Mesenchymal stem cell (in vitro differentiated cells and primary cell): ENCODE results near the gene WWOX.

Source experiments
- DNase-seq: peaks from one replicate; pipeline ENCODE4 v3.0.0-alpha.2; 2013
- H2AFZ ChIP-seq: one replicate; pipeline ENCODE4 v1.6.1; 2013; ENCODE audit warnings: low read depth, mild to moderate bottlenecking, control low read depth, inconsistent platforms, low read length, moderate library complexity
- H2AK5ac ChIP-seq: 2 replicates; pipeline ENCODE4 v1.6.1; 2013; ENCODE audit warnings: low read length, moderate library complexity, mild to moderate bottlenecking, inconsistent platforms; ENCODE audit not compliant: severe bottlenecking
- H2BK120ac ChIP-seq: one replicate; pipeline ENCODE4 v1.6.1; 2013; ENCODE audit warnings: low read depth, mild to moderate bottlenecking, inconsistent platforms, low read length, moderate library complexity
- H2BK12ac ChIP-seq, 2 experiments: one replicate each; pipeline ENCODE4 v1.6.1; 2013; ENCODE audit warnings: inconsistent platforms in 2 of 2, low read length in 2 of 2, mild to moderate bottlenecking in 2 of 2, moderate library complexity in 2 of 2, control low read depth in 1 of 2
- H2BK15ac ChIP-seq: one replicate; pipeline ENCODE4 v1.6.1; 2013; ENCODE audit warnings: mild to moderate bottlenecking, low read depth, inconsistent platforms; ENCODE audit not compliant: poor library complexity, severe bottlenecking
- H2BK5ac ChIP-seq: 2 replicates; pipeline ENCODE4 v1.6.1; 2013; ENCODE audit warnings: low read depth, mild to moderate bottlenecking, low read length, control low read depth, inconsistent platforms; ENCODE audit not compliant: poor library complexity, severe bottlenecking
- H3K14ac ChIP-seq, 2 experiments: one replicate each; pipeline ENCODE4 v1.6.1; 2013; ENCODE audit warnings: inconsistent platforms in 2 of 2, low read length in 2 of 2, control low read depth in 1 of 2, mild to moderate bottlenecking in 1 of 2, moderate library complexity in 1 of 2
- H3K18ac ChIP-seq, 2 experiments: one replicate each; pipeline ENCODE4 v1.6.1; 2013; ENCODE audit warnings: inconsistent platforms in 2 of 2, low read length in 2 of 2, control low read depth in 1 of 2, low read depth in 1 of 2, mild to moderate bottlenecking in 1 of 2
- H3K23ac ChIP-seq, 2 experiments: one replicate each; pipeline ENCODE4 v1.6.1; 2013; ENCODE audit warnings: inconsistent platforms in 2 of 2, low read length in 2 of 2, mild to moderate bottlenecking in 2 of 2, moderate library complexity in 2 of 2, control low read depth in 1 of 2
- H3K27ac ChIP-seq: 2 replicates; pipeline ENCODE4 v1.5.1; 2013; ENCODE audit warnings: mild to moderate bottlenecking, moderate library complexity, low read length, control low read depth, inconsistent platforms; ENCODE audit not compliant: poor library complexity, severe bottlenecking
- H3K27me3 ChIP-seq, 2 experiments: 2 replicates each; pipeline versions ENCODE4 v1.6.1 to v1.7.0; 2013; ENCODE audit warnings: low read length in 2 of 2, mild to moderate bottlenecking in 2 of 2, moderate library complexity in 2 of 2, control low read depth in 1 of 2, inconsistent platforms in 1 of 2; ENCODE audit not compliant: control insufficient read depth in 1 of 2, insufficient read depth in 1 of 2
- H3K36me3 ChIP-seq, 2 experiments: 2 replicates each; pipeline versions ENCODE4 v1.6.1 to v1.7.0; 2013; ENCODE audit warnings: low read length in 2 of 2, control low read depth in 1 of 2, inconsistent platforms in 1 of 2, low read depth in 1 of 2, mild to moderate bottlenecking in 1 of 2; ENCODE audit not compliant: insufficient read depth in 2 of 2, control insufficient read depth in 1 of 2
- H3K4ac ChIP-seq, 2 experiments: one replicate each; pipeline ENCODE4 v1.6.1; 2013; ENCODE audit warnings: inconsistent platforms in 2 of 2, low read length in 2 of 2, mild to moderate bottlenecking in 2 of 2, moderate library complexity in 2 of 2, control low read depth in 1 of 2, low read depth in 1 of 2
- H3K4me1 ChIP-seq: 2 replicates; pipeline ENCODE4 v1.6.1; 2013; ENCODE audit warnings: low read depth, low read length, control low read depth; ENCODE audit not compliant: control insufficient read depth, insufficient read depth
- H3K4me2 ChIP-seq: 2 replicates; pipeline ENCODE4 v1.6.1; 2013; ENCODE audit warnings: low read length, mild to moderate bottlenecking, inconsistent platforms; ENCODE audit not compliant: poor library complexity, severe bottlenecking
- H3K4me3 ChIP-seq, 2 experiments: 2 replicates each; pipeline versions ENCODE4 v1.5.1 to v1.7.0; 2013; ENCODE audit warnings: low read length in 2 of 2, mild to moderate bottlenecking in 2 of 2, control low read depth in 1 of 2, low read depth in 1 of 2; ENCODE audit not compliant: insufficient read depth in 1 of 2
- H3K79me1 ChIP-seq: replicated peaks from 2 replicates; pipeline ENCODE4 v1.6.1; 2013; ENCODE audit warnings: mild to moderate bottlenecking, control low read depth, low read length, inconsistent platforms; ENCODE audit not compliant: poor library complexity, severe bottlenecking
- H3K9ac ChIP-seq: 2 replicates; pipeline ENCODE4 v1.7.0; 2013; ENCODE audit warnings: mild to moderate bottlenecking, low read length, moderate library complexity
- H3K9me3 ChIP-seq: 2 replicates; pipeline ENCODE4 v1.7.0; 2013; ENCODE audit warnings: mild to moderate bottlenecking, low read length; ENCODE audit not compliant: control insufficient read depth
- H4K8ac ChIP-seq: one replicate; pipeline ENCODE4 v1.6.1; 2013; ENCODE audit warnings: inconsistent platforms, mild to moderate bottlenecking, low read length, moderate library complexity
- H4K91ac ChIP-seq: one replicate; pipeline ENCODE4 v1.6.1; 2013; ENCODE audit warnings: mild to moderate bottlenecking, low read length, inconsistent platforms
- WGBS: methylation state at CpG from one replicate; pipeline ENCODE4 v1.1.7; 2013; ENCODE audit warnings: mixed read lengths; 5-methylcytosine and 5-hydroxymethylcytosine counted together

The WWOX gene

DNA sequence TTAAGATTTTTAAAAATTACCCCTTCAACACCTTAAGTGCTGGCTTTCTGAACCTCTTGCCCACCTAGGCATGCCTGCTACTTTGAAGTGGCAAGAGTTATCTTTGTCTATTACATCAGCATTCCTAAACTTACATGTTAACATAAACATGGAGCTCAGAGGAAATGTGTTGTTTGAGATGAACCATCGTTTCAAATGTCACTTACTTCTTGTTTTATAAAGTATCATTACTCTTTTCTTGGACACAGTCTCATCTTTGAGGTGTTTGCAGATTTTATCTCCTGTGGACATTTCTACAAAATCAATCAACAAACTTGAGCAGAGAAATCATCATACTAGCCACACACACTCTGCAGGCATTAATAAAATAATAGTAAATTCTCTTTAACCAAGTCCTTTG, 184.9 kb downstream of the WWOX start:
- WGBS, result no CpG with 5 or more reads among the region's 1 CpG
- Histone ChIP-seq H3K27me3 (no peaks in the 10 kb centered on the region), H3K14ac (no peak overlapping the region), H3K23ac (no peak overlapping the region), H3K4ac (no peak overlapping the region), H3K4me3 (no peak overlapping the region), H3K36me3 (no peaks in the 10 kb centered on the region), H3K4me1 (peaks cover 2% of the 10 kb centered on the region), H2BK15ac (no peak overlapping the region), H2AK5ac (no peak overlapping the region), H3K4me2 (no peak overlapping the region), H3K79me1 (no peaks in the 10 kb centered on the region), H4K8ac (no peak overlapping the region), H3K18ac (no peak overlapping the region), H3K9ac (no peak overlapping the region), H3K9me3 (peaks cover 4% of the 10 kb centered on the region), H2BK120ac (no peak overlapping the region), H4K91ac (no peak overlapping the region), H2AFZ (no peak overlapping the region), H2BK12ac (no peak overlapping the region), H2BK5ac (no peak overlapping the region), H3K27ac (no peak overlapping the region)
- DNase-seq, result no peak

DNA sequence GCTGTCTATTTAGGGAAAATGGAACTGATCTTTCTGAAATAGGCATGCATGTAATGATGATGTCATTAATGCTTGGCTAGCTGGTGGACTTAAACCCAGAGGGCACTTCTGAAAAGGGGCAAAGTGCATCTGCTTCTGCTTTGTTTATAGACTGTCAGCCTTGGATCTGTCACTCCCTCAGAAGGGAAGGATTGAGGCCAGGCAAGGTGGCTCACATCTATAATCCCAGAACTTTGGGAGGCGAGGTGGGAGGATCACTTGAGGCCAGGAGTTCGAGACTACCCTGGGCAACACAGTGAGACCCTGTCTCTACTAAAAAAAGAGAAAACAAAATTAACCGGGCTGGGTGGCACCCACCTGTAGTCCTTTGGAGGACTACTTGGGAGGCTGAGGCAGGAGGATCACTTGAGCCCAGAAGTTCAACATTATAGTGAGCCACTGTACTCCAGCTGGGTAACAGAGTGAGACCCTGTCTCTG, 185.5 kb downstream of the WWOX start:
- no peak overlapping the region for H2AFZ ChIP-seq
- H2BK15ac ChIP-seq, result no peak overlapping the region
- no peak for DNase-seq
- H4K91ac ChIP-seq, result no peak overlapping the region
- no peak overlapping the region for H3K4me2 ChIP-seq
- H3K27me3 ChIP-seq, result no peaks in the 10 kb centered on the region
- H2BK5ac ChIP-seq, result no peak overlapping the region
- no peak overlapping the region for H3K9ac ChIP-seq
- H3K4me1 ChIP-seq, result peaks cover 2% of the 10 kb centered on the region
- no peaks in the 10 kb centered on the region for H3K79me1 ChIP-seq
- WGBS, result 100% methylated on average over 2 of the region's 3 CpGs
- H2BK120ac ChIP-seq, result no peak overlapping the region
- H3K14ac ChIP-seq, result no peak overlapping the region
- no peak overlapping the region for H3K4me3 ChIP-seq
- H3K4ac ChIP-seq, result no peak overlapping the region
- H4K8ac ChIP-seq, result no peak overlapping the region
- H3K27ac ChIP-seq, result no peak overlapping the region
- H2AK5ac ChIP-seq, result peak overlapping the region; percentile 3
- no peak overlapping the region for H3K23ac ChIP-seq
- H3K9me3 ChIP-seq, result peaks cover 4% of the 10 kb centered on the region
- no peak overlapping the region for H2BK12ac ChIP-seq
- no peak overlapping the region for H3K18ac ChIP-seq
- H3K36me3 ChIP-seq, result no peaks in the 10 kb centered on the region

DNA sequence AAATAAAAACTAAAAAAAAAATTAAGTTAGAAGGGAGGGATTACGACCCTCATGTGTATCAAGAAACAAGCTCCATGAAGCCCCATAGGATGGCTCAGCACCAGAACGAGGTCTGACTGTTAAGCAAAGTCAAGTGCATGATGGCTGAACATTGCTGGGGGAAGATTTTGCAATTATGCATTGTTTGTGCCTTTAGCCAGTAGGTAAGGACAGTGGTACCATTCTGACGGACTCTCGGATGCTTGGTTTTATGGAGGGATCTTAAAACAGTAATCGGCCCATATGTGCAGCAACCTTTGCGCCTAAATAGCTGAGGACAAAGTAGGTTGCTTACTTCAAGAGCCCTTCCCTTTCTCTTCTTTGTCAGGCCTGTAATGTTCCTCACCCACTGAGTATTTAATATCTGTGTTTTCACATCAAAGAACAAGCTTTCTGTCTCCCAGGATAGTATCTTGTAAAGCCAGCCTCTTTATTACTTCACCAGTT, 186.0 kb downstream of the WWOX start:
- H3K27ac ChIP-seq, result no peak overlapping the region
- H3K27me3 ChIP-seq, result no peaks in the 10 kb centered on the region
- no peak overlapping the region for H2AK5ac ChIP-seq
- no peak overlapping the region for H2BK15ac ChIP-seq
- H3K14ac ChIP-seq, result no peak overlapping the region
- H4K8ac ChIP-seq, result no peak overlapping the region
- no peak overlapping the region for H3K9ac ChIP-seq
- H3K4me1 ChIP-seq, result peaks cover 2% of the 10 kb centered on the region
- no peak overlapping the region for H4K91ac ChIP-seq
- no peak overlapping the region for H2BK120ac ChIP-seq
- no peaks in the 10 kb centered on the region for H3K79me1 ChIP-seq
- H3K18ac ChIP-seq, result no peak overlapping the region
- no peak overlapping the region for H3K4me3 ChIP-seq
- H3K36me3 ChIP-seq, result no peaks in the 10 kb centered on the region
- no peak for DNase-seq
- no peak overlapping the region for H2BK12ac ChIP-seq
- H3K4ac ChIP-seq, result no peak overlapping the region
- H2BK5ac ChIP-seq, result no peak overlapping the region
- H2AFZ ChIP-seq, result no peak overlapping the region
- H3K4me2 ChIP-seq, result no peak overlapping the region
- H3K23ac ChIP-seq, result no peak overlapping the region
- 89% methylated on average over 6 of the region's 6 CpGs for WGBS
- peaks cover 4% of the 10 kb centered on the region for H3K9me3 ChIP-seq

DNA sequence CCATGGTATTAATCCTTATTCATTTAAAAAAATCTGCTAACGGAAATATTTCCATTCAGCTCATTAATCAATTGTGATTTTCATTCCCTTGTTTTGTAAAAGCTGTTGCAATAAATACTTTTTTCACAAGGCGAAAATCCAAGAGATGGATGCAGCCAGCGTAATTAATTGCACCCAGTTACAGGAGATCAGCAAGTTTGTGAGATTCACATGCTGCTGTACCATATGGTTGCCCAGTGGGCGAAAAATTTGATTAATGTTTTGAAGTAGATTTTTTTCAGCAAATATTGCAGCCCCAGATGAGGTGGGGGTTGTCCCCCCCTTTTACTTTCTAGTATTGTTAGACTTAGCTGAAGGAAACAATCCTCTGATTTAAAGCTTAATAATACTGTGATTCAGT, 186.6 kb downstream of the WWOX start:
- Histone ChIP-seq H4K91ac (no peak overlapping the region), H3K27ac (no peak overlapping the region), H3K4me2 (no peak overlapping the region), H2BK12ac (no peak overlapping the region), H3K27me3 (no peaks in the 10 kb centered on the region), H3K9ac (no peak overlapping the region), H3K23ac (no peak overlapping the region), H2AK5ac (no peak overlapping the region), H2BK5ac (no peak overlapping the region), H3K79me1 (no peaks in the 10 kb centered on the region), H2BK120ac (no peak overlapping the region), H3K36me3 (no peaks in the 10 kb centered on the region), H3K18ac (no peak overlapping the region), H4K8ac (no peak overlapping the region), H3K4me3 (no peak overlapping the region), H3K14ac (no peak overlapping the region), H3K4me1 (peaks cover 2% of the 10 kb centered on the region), H3K9me3 (peaks cover 2% of the 10 kb centered on the region), H2BK15ac (no peak overlapping the region), H3K4ac (no peak overlapping the region), H2AFZ (no peak overlapping the region)
- no peak for DNase-seq
- 95% methylated on average over 3 of the region's 4 CpGs for WGBS
